Measurements from ENCODE around the gene TC2N. TPM values are rescaled to one million over a fixed set of nuclear protein-coding genes. Genes with fewer than 3 reads are reported as not detected.
A peak's percentile ranks its signal among the peaks of the same experiment; 100 is the strongest.

Gene TC2N
- total RNA-seq, 2 donors from 2014 or later, result 67.6 to 93.4 TPM

- H3K36me3 ChIP-seq, result no peaks in the 10 kb centered on the region
- H3K27me3 ChIP-seq, result no peaks in the 10 kb centered on the region
- no peak overlapping the region for H3K4me3 ChIP-seq
- no peaks in the 10 kb centered on the region for H3K9me3 ChIP-seq
- DNase-seq, result peak; percentile 39
- no peak overlapping the region for H3K9ac ChIP-seq (ENCODE audit: low read depth in 2 of 2, low read length in 2 of 2)
- TF ChIP-seq, protein P1, sequence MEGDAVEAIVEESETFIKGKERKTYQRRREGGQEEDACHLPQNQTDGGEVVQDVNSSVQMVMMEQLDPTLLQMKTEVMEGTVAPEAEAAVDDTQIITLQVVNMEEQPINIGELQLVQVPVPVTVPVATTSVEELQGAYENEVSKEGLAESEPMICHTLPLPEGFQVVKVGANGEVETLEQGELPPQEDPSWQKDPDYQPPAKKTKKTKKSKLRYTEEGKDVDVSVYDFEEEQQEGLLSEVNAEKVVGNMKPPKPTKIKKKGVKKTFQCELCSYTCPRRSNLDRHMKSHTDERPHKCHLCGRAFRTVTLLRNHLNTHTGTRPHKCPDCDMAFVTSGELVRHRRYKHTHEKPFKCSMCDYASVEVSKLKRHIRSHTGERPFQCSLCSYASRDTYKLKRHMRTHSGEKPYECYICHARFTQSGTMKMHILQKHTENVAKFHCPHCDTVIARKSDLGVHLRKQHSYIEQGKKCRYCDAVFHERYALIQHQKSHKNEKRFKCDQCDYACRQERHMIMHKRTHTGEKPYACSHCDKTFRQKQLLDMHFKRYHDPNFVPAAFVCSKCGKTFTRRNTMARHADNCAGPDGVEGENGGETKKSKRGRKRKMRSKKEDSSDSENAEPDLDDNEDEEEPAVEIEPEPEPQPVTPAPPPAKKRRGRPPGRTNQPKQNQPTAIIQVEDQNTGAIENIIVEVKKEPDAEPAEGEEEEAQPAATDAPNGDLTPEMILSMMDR (IDR thresholded peaks at IDR 0.05), result no peak
- H3K27ac ChIP-seq, result peak overlapping the region; percentile 24
- H3K4me1 ChIP-seq, result peaks cover 4% of the 10 kb centered on the region
- intact Hi-C loops (cut with DNase I), result no loop called here
Observed at GRCh38 chr14:91750634-91751198, 116.6 kb downstream of the TC2N start.

DNA sequence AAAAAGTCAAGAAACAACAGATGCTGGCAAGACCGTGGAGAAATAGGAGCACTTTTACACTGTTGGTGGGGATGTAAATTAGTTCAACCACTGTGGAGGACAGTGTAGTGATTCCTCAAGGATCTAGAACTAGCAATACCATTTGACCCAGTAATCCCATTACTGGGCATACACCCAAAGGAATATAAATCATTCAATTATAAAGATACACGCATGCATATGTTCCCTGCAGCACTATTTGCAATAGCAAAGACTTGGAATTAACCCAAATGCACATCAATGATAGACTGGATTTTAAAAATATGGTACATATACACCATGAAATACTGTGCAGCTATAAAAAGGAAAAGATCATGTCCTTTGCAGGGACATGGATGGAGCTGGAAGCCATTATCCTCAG lies 117.5 kb downstream of the TC2N start:
- H3K4me1 ChIP-seq, result no peaks in the 10 kb centered on the region
- DNase-seq, result no peak
- H3K9ac ChIP-seq (ENCODE audit: low read depth in 2 of 2, low read length in 2 of 2), result no peak overlapping the region
- intact Hi-C loops (cut with DNase I), result no loop called here
- H3K36me3 ChIP-seq, result no peaks in the 10 kb centered on the region
- H3K27ac ChIP-seq, result no peak overlapping the region
- H3K27me3 ChIP-seq, result no peaks in the 10 kb centered on the region
- no peaks in the 10 kb centered on the region for H3K9me3 ChIP-seq
- no peak overlapping the region for H3K4me3 ChIP-seq
- TF ChIP-seq, protein P1 (IDR thresholded peaks at IDR 0.05), result no peak

- no peak overlapping the region for H3K4me3 ChIP-seq
Observed at GRCh38 chr14:91748049-91748448, 119.3 kb downstream of the TC2N start.

DNA sequence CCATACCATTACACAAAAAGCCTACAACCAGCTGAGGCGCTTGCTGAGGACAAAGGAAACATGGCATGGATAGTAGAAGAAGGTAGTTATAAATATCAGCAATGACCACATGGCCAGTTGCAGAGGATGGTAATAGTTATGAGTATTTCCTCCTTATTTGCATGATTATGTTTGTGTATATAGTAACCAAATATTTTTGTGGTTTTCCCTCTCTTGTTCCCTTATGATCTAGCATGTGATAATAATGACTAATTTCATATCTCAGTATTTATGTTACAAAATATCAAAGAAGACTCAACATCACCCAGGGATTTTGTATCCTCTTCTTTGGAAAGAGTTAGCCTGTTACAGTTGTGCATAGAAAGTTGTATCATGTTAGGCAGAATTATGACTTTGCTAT lies 122.0 kb downstream of the TC2N start:
- DNase-seq, result no peak
- Histone ChIP-seq H3K4me3 (no peak overlapping the region), H3K36me3 (no peaks in the 10 kb centered on the region), H3K9me3 (no peaks in the 10 kb centered on the region), H3K9ac (ENCODE audit: low read depth in 2 of 2, low read length in 2 of 2) (no peak overlapping the region), H3K27me3 (no peaks in the 10 kb centered on the region), H3K27ac (no peak overlapping the region), H3K4me1 (no peaks in the 10 kb centered on the region)
- TF ChIP-seq, protein P1 (IDR thresholded peaks at IDR 0.05), result no peak
- intact Hi-C loops (cut with DNase I), result no loop called here

More at GRCh38 chr14:91748049-91748448, 119.3 kb downstream of the TC2N start:
- intact Hi-C loops (cut with DNase I), result no loop called here
- no peak for DNase-seq
- Histone ChIP-seq H3K36me3 (no peaks in the 10 kb centered on the region), H3K9me3 (no peaks in the 10 kb centered on the region), H3K27me3 (no peaks in the 10 kb centered on the region), H3K9ac (ENCODE audit: low read depth in 2 of 2, low read length in 2 of 2) (no peak overlapping the region), H3K27ac (no peak overlapping the region), H3K4me1 (no peaks in the 10 kb centered on the region)
- TF ChIP-seq, protein P1 (IDR thresholded peaks at IDR 0.05), result no peak

- TF ChIP-seq, protein P1 (IDR thresholded peaks at IDR 0.05), result no peak
- Histone ChIP-seq H3K27ac (peak overlapping the region; percentile 65), H3K36me3 (no peaks in the 10 kb centered on the region), H3K9ac (ENCODE audit: low read depth in 2 of 2, low read length in 2 of 2) (no peak overlapping the region), H3K27me3 (no peaks in the 10 kb centered on the region), H3K4me3 (no peak overlapping the region), H3K9me3 (no peaks in the 10 kb centered on the region), H3K4me1 (no peaks in the 10 kb centered on the region)
- intact Hi-C loops (cut with DNase I), result no loop called here
- peak; percentile 69 for DNase-seq
Observed at GRCh38 chr14:91744068-91744480, 123.3 kb downstream of the TC2N start.
